ENCODE results near the gene EDIL3.

Gene EDIL3

GRCh38 chr5:84149094-84149493, 235.6 kb downstream of the EDIL3 start:
- DNase-seq = no peak

GRCh38 chr5:84148651-84149050, 236.0 kb downstream of the EDIL3 start:
- DNase-seq = no peak

GRCh38 chr5:84137541-84137940, 247.1 kb downstream of the EDIL3 start:
- no peak for DNase-seq

GRCh38 chr5:84131372-84131771, 253.3 kb downstream of the EDIL3 start:
- no peak for DNase-seq

- no peak for DNase-seq
These were observed 254.6 kb downstream of the EDIL3 start for GRCh38 chr5:84130006-84130580.

GRCh38 chr5:84125216-84125615, 259.5 kb downstream of the EDIL3 start:
- no peak for DNase-seq

- no peak for DNase-seq
These were observed 265.4 kb downstream of the EDIL3 start for GRCh38 chr5:84119252-84119651.

GRCh38 chr5:84118551-84118950, 266.1 kb downstream of the EDIL3 start:
- no peak for DNase-seq

- DNase-seq = no peak
These were observed 269.0 kb downstream of the EDIL3 start for GRCh38 chr5:84115727-84116126.

GRCh38 chr5:84113246-84114105, 271.2 kb downstream of the EDIL3 start:
- DNase-seq = no peak

GRCh38 chr5:84092738-84093137, 291.9 kb downstream of the EDIL3 start:
- DNase-seq = no peak

- DNase-seq = no peak
These were observed 293.4 kb downstream of the EDIL3 start for GRCh38 chr5:84091127-84091799.

GRCh38 chr5:84088996-84089395, 295.7 kb downstream of the EDIL3 start:
- no peak for DNase-seq

GRCh38 chr5:84086511-84086910, 298.2 kb downstream of the EDIL3 start:
- no peak for DNase-seq

- no peak for DNase-seq
These were observed 299.2 kb downstream of the EDIL3 start for GRCh38 chr5:84085387-84086041.

GRCh38 chr5:84080908-84081307, 303.8 kb downstream of the EDIL3 start:
- no peak for DNase-seq

GRCh38 chr5:84072339-84072738, 312.3 kb downstream of the EDIL3 start:
- no peak for DNase-seq

GRCh38 chr5:84069608-84070179, 315.0 kb downstream of the EDIL3 start:
- DNase-seq = no peak

GRCh38 chr5:84063041-84063440, 321.6 kb downstream of the EDIL3 start:
- no peak for DNase-seq

GRCh38 chr5:84059672-84060071, 325.0 kb downstream of the EDIL3 start:
- DNase-seq = no peak

GRCh38 chr5:84058561-84058960, 326.1 kb downstream of the EDIL3 start:
- DNase-seq = no peak

- DNase-seq = no peak
These were observed 327.5 kb downstream of the EDIL3 start for GRCh38 chr5:84057211-84057610.

- DNase-seq = no peak
These were observed 338.7 kb downstream of the EDIL3 start for GRCh38 chr5:84045964-84046363.
